ENCODE data around the gene SEPTIN2. TPM values are rescaled to one million over a fixed set of nuclear protein-coding genes. Genes with fewer than 3 reads are reported as not detected.
"Not testable (repeated sequence)": the region's sequence is repeated elsewhere in the genome, so short reads cannot be mapped to it uniquely, and the experiment has no call there.

Gene SEPTIN2
- total RNA-seq, 3 donors from 2014 or later (not counting 1 experiment from before 2014, with no cell fraction given): 275 to 315 (median 275) TPM

DNA sequence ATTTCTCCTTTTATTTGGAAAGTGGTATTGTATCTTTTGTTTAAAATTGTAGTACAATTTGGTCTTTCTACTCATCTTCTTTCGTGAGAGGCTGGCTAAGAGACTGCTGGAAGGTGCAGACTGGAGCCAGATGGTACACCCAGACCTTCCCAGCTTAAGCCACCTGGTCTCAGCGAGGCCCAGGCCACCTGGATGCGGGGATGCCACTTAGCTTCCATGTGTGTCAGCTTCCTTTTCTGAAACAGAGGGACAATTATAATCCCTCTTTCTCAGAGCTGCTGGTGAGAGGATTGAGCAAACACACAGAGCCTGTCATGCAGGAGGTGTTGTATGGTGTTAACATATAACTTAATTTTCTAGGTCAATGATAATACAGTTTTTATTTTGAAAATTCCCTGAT, 57.7 kb downstream of the SEPTIN2 start:
- H3K27ac ChIP-seq (ENCODE audit: low read length): no peak overlapping the region
- WGBS (ENCODE audit: insufficient coverage): 90% methylated on average over 3 of the region's 3 CpGs
- H3K4me1 ChIP-seq (ENCODE audit: control insufficient read depth, insufficient read depth, low read length): no peaks in the 10 kb centered on the region
- no peak overlapping the region for H3K4me3 Mint-ChIP-seq
- intact Hi-C loops (cut with micrococcal nuclease): no loop called here
- H3K9me3 Mint-ChIP-seq: no peaks in the 10 kb centered on the region
- DNase-seq: no peak
- TF ChIP-seq, protein P1, sequence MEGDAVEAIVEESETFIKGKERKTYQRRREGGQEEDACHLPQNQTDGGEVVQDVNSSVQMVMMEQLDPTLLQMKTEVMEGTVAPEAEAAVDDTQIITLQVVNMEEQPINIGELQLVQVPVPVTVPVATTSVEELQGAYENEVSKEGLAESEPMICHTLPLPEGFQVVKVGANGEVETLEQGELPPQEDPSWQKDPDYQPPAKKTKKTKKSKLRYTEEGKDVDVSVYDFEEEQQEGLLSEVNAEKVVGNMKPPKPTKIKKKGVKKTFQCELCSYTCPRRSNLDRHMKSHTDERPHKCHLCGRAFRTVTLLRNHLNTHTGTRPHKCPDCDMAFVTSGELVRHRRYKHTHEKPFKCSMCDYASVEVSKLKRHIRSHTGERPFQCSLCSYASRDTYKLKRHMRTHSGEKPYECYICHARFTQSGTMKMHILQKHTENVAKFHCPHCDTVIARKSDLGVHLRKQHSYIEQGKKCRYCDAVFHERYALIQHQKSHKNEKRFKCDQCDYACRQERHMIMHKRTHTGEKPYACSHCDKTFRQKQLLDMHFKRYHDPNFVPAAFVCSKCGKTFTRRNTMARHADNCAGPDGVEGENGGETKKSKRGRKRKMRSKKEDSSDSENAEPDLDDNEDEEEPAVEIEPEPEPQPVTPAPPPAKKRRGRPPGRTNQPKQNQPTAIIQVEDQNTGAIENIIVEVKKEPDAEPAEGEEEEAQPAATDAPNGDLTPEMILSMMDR (IDR thresholded peaks at IDR 0.05): no peak
- no peaks in the 10 kb centered on the region for H3K27me3 ChIP-seq (ENCODE audit: control insufficient read depth, insufficient read depth, low read length)
- H3K9me3 ChIP-seq (ENCODE audit: control insufficient read depth, insufficient read depth, low read length): no peaks in the 10 kb centered on the region
- no peak overlapping the region for H3K4me3 ChIP-seq (ENCODE audit: low read length)
- ATAC-seq: no peak
- H3K36me3 ChIP-seq (ENCODE audit: control insufficient read depth, insufficient read depth, low read length): no peaks in the 10 kb centered on the region
- H3K27ac Mint-ChIP-seq: no peak overlapping the region
- H3K36me3 Mint-ChIP-seq: no peaks in the 10 kb centered on the region
- H3K27me3 Mint-ChIP-seq (ENCODE audit: low read depth in 2 of 2): no peaks in the 10 kb centered on the region
- peaks cover 0 to 8% of the 10 kb centered on the region in 2 donors for H3K4me1 Mint-ChIP-seq

- ATAC-seq; intact Hi-C loops (cut with micrococcal nuclease); H3K36me3 Mint-ChIP-seq; H3K36me3 ChIP-seq (ENCODE audit: control insufficient read depth, insufficient read depth, low read length); H3K9me3 ChIP-seq (ENCODE audit: control insufficient read depth, insufficient read depth, low read length); H3K4me1 Mint-ChIP-seq; H3K4me3 ChIP-seq (ENCODE audit: low read length); H3K27ac Mint-ChIP-seq; H3K4me3 Mint-ChIP-seq; H3K4me1 ChIP-seq (ENCODE audit: control insufficient read depth, insufficient read depth, low read length); DNase-seq; H3K27me3 Mint-ChIP-seq (ENCODE audit: low read depth in 2 of 2); H3K27ac ChIP-seq (ENCODE audit: low read length); H3K27me3 ChIP-seq (ENCODE audit: control insufficient read depth, insufficient read depth, low read length); H3K9me3 Mint-ChIP-seq: not testable (repeated sequence)
- 71% methylated on average over 6 of the region's 6 CpGs for WGBS (ENCODE audit: insufficient coverage)
These were observed 58.2 kb downstream of the SEPTIN2 start for GRCh38 chr2:241373906-241374305.

- H3K27ac Mint-ChIP-seq: no peak overlapping the region
- Histone ChIP-seq H3K9me3 (ENCODE audit: control insufficient read depth, insufficient read depth, low read length) (no peaks in the 10 kb centered on the region), H3K36me3 (ENCODE audit: control insufficient read depth, insufficient read depth, low read length) (no peaks in the 10 kb centered on the region), H3K4me1 (ENCODE audit: control insufficient read depth, insufficient read depth, low read length) (no peaks in the 10 kb centered on the region), H3K27me3 (ENCODE audit: control insufficient read depth, insufficient read depth, low read length) (no peaks in the 10 kb centered on the region), H3K4me3 (ENCODE audit: low read length) (no peak overlapping the region), H3K27ac (ENCODE audit: low read length) (no peak overlapping the region)
- DNase-seq (no peak), ATAC-seq (no peak)
- TF ChIP-seq, protein P1 (IDR thresholded peaks at IDR 0.05): no peak
- no peaks in the 10 kb centered on the region for H3K36me3 Mint-ChIP-seq
- H3K27me3 Mint-ChIP-seq (ENCODE audit: low read depth in 2 of 2): no peaks in the 10 kb centered on the region
- H3K4me3 Mint-ChIP-seq: no peak overlapping the region
- WGBS (ENCODE audit: insufficient coverage): 94% methylated on average over 1 of the region's 1 CpG
- H3K9me3 Mint-ChIP-seq: no peaks in the 10 kb centered on the region
- intact Hi-C loops (cut with micrococcal nuclease): no loop called here
- peaks cover 0 to 8% of the 10 kb centered on the region in 2 donors for H3K4me1 Mint-ChIP-seq
These were observed 59.6 kb downstream of the SEPTIN2 start for GRCh38 chr2:241375300-241375699.

DNA sequence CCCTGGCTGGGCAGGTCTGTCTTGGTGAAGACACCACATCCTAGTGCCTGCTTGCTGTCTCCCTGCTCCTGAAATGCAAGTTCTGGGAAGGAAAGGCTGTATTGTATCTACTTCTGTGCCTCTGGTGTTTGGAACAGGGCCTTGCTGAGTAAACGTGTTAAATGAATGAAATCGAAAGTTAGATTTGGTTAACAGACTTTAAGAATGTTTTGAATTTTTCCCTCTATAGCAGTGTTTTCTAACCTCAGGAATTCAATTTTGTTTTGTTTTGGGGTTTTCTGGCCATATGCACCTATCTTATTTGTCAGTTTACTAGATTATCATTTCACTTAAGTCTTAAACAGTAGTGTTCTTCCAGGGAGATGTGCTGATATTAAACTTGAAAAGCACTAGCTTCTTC, 61.1 kb downstream of the SEPTIN2 start:
- Histone ChIP-seq H3K27me3 (ENCODE audit: control insufficient read depth, insufficient read depth, low read length) (no peaks in the 10 kb centered on the region), H3K4me1 (ENCODE audit: control insufficient read depth, insufficient read depth, low read length) (no peaks in the 10 kb centered on the region), H3K36me3 (ENCODE audit: control insufficient read depth, insufficient read depth, low read length) (no peaks in the 10 kb centered on the region), H3K4me3 (ENCODE audit: low read length) (no peak overlapping the region), H3K9me3 (ENCODE audit: control insufficient read depth, insufficient read depth, low read length) (no peaks in the 10 kb centered on the region), H3K27ac (ENCODE audit: low read length) (no peak overlapping the region)
- Mint-ChIP-seq H3K27ac (no peak overlapping the region), H3K36me3 (no peaks in the 10 kb centered on the region), H3K4me3 (no peak overlapping the region), H3K27me3 (ENCODE audit: low read depth in 2 of 2) (no peaks in the 10 kb centered on the region), H3K4me1 (peaks cover 0 to 13% of the 10 kb centered on the region in 2 donors), H3K9me3 (no peaks in the 10 kb centered on the region)
- intact Hi-C loops (cut with micrococcal nuclease): no loop called here
- TF ChIP-seq, protein P1 (IDR thresholded peaks at IDR 0.05): no peak
- DNase-seq (no peak), ATAC-seq (no peak)
- WGBS (ENCODE audit: insufficient coverage): 83% methylated on average over 2 of the region's 2 CpGs
